HFFc6 (cell line): ENCODE measurements around the gene ARHGEF33. TPM values are rescaled to one million over a fixed set of nuclear protein-coding genes. Genes with fewer than 3 reads are reported as not detected.

Source experiments
- DNase-seq: peaks from one replicate; pipeline ENCODE4 v3.0.0-alpha.2; 2018
- H3K27ac Mint-ChIP-seq: 2 replicates; pipeline ENCODE4 v1.8.0; 2020; ENCODE audit warnings: mild to moderate bottlenecking, mixed read lengths
- H3K27me3 Mint-ChIP-seq: 2 replicates; pipeline ENCODE4 v1.8.0; 2021; ENCODE audit warnings: mild to moderate bottlenecking, moderate library complexity, mixed read lengths; ENCODE audit not compliant: insufficient read depth
- H3K36me3 Mint-ChIP-seq: 2 replicates; pipeline ENCODE4 v1.8.0; 2021; ENCODE audit warnings: low read depth, mixed read lengths
- H3K4me1 Mint-ChIP-seq: 2 replicates; pipeline ENCODE4 v1.8.0; 2020; ENCODE audit warnings: low read depth, mixed read lengths
- H3K4me3 Mint-ChIP-seq: 2 replicates; pipeline ENCODE4 v1.8.0; 2020; ENCODE audit warnings: mild to moderate bottlenecking, moderate library complexity, mixed read lengths
- H3K9me3 Mint-ChIP-seq: 2 replicates; pipeline ENCODE4 v1.8.0; 2020; ENCODE audit warnings: mild to moderate bottlenecking, mixed read lengths
- CTCF ChIP-seq: fragments of 200-600 bp; sonication (generic); IDR thresholded peaks from 2 replicates; pipeline ENCODE4 v1.5.0; 2021; ENCODE audit warnings: antibody characterized with exemption, mild to moderate bottlenecking
- total RNA-seq, 6 experiments: library from RNA; stranded (reverse); fragmentation: NEBNext Ultra II Directional; extraction: Animal tissue kit (Norgen Biotek cat#: 25700); gene quantifications; 2 replicates in 1 of 6; 3 replicates in 5 of 6; pipeline ENCODE4 v1.2.3, GENCODE V29; 2021

ARHGEF33 gene
- total RNA-seq, 6 experiments from 2014 or later: 0.08 to 0.78 (median 0.21) TPM

- 0 out of 2 replicates have a peak, but pooled peaks cover 5% of the 10 kb centered on the region for H3K36me3 Mint-ChIP-seq
- H3K27ac Mint-ChIP-seq: no peak overlapping the region
- peaks cover 15% of the 10 kb centered on the region for H3K4me1 Mint-ChIP-seq
- DNase-seq: no peak
- no peaks in the 10 kb centered on the region for H3K27me3 Mint-ChIP-seq
- no peaks in the 10 kb centered on the region for H3K9me3 Mint-ChIP-seq
- no peak for TF ChIP-seq CTCF
- no peak overlapping the region for H3K4me3 Mint-ChIP-seq
Observed at GRCh38 chr2:39022642-39023235, 133.1 kb downstream of the ARHGEF33 start.

GRCh38 chr2:39023649-39024048 is 134.0 kb downstream of the ARHGEF33 start:
- Mint-ChIP-seq H3K4me3 (no peak overlapping the region), H3K4me1 (peaks cover 15% of the 10 kb centered on the region), H3K27ac (no peak overlapping the region), H3K36me3 (0 out of 2 replicates have a peak, but pooled peaks cover 5% of the 10 kb centered on the region), H3K9me3 (no peaks in the 10 kb centered on the region), H3K27me3 (no peaks in the 10 kb centered on the region)
- no peak for TF ChIP-seq CTCF
- no peak for DNase-seq

GRCh38 chr2:39024833-39025232 is 135.2 kb downstream of the ARHGEF33 start:
- Mint-ChIP-seq H3K9me3 (no peaks in the 10 kb centered on the region), H3K36me3 (0 out of 2 replicates have a peak, but pooled peaks cover 5% of the 10 kb centered on the region), H3K4me1 (peaks cover 15% of the 10 kb centered on the region), H3K27me3 (no peaks in the 10 kb centered on the region), H3K4me3 (no peak overlapping the region), H3K27ac (no peak overlapping the region)
- no peak for TF ChIP-seq CTCF
- DNase-seq: peak; percentile 24

Other genes with a start within 250 kb of the ARHGEF33 start
- gene GALM, start 223.8 kb upstream of the ARHGEF33 start, total RNA-seq: 10 to 100 TPM in 1 of 6 experiments, 1 to 10 TPM in 5; 6.5 to 10.1 (median 9.1) TPM
- 100 to 1,000 TPM; 120 to 153 (median 147) TPM for gene SRSF7, start 138.5 kb upstream of the ARHGEF33 start, total RNA-seq
- 10 to 100 TPM; 17.0 to 23.2 (median 20.1) TPM for gene GEMIN6, start 111.7 kb upstream of the ARHGEF33 start, total RNA-seq
- gene DHX57, start 13.9 kb upstream of the ARHGEF33 start, total RNA-seq: 10 to 100 TPM; 16.4 to 24.1 (median 20.4) TPM
- 10 to 100 TPM; 15.1 to 23.0 (median 19.4) TPM for gene MORN2, start 13.9 kb upstream of the ARHGEF33 start, total RNA-seq
- 10 to 100 TPM; 20.9 to 31.4 (median 24.6) TPM for gene SOS1, start 231.2 kb downstream of the ARHGEF33 start, total RNA-seq